ENCODE measurements around the gene ADD2. TPM values are rescaled to one million over a fixed set of nuclear protein-coding genes. Genes with fewer than 3 reads are reported as not detected.

ADD2 gene
- total RNA-seq, 2 donors from 2014 or later = 14.8 to 53.0 TPM

DNA sequence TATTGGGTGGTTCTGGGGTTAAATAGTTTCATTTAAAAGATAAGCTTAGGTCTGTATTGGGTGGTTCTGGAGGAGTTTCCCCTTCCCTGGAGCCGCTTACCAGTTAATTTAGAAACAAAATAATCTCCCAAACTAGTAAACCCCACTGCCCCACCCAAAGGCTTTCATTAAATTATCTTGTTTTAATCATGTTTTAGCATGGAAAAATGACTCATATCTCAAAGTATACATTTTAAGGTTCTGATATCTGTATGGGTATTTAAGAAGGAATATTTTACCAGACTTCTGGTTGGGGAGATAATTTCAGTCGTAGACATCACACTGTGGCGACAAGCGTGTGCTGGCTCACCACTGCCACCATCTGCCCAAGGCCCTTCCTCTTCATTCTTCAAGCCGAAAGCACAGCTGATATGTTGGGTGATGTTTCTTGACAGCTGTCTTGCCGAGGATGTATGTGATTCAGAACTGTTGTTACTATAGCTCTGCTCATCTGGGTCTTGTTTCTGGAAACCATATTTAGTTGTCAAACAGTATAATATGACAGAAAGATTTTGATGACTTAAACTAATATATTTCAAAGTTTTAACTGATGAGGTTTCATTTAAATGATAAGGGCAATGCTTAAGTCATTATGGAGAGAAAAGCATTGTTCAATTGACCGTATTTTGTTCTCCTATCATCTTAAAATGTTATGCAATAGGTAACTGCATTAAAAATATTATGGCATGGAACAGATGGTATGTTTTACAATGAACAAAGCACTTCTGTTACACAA is 17.3 kb upstream of the ADD2 start:
- Histone ChIP-seq H3K9ac (ENCODE audit: extremely low read depth, low read length, poor library complexity, severe bottlenecking) (no peak overlapping the region), H3K27me3 (ENCODE audit: control insufficient read depth, insufficient read depth, low read length, poor library complexity, severe bottlenecking) (peaks cover 62% of the 10 kb centered on the region), H3K4me3 (ENCODE audit: low read length) (no peak overlapping the region), H3K27ac (ENCODE audit: low read depth, low read length) (no peak overlapping the region), H3K4me1 (ENCODE audit: control insufficient read depth, insufficient read depth, low read length) (no peaks in the 10 kb centered on the region), H3K9me3 (ENCODE audit: control insufficient read depth, low read length) (no peaks in the 10 kb centered on the region), H3K36me3 (ENCODE audit: control insufficient read depth, insufficient read depth, low read length) (no peaks in the 10 kb centered on the region)
- Mint-ChIP-seq H3K27me3 (ENCODE audit: insufficient read depth) (peaks cover 66% of the 10 kb centered on the region), H3K27ac (no peak overlapping the region), H3K4me1 (peaks cover 3% of the 10 kb centered on the region), H3K36me3 (ENCODE audit: low read depth) (no peaks in the 10 kb centered on the region), H3K4me3 (no peak overlapping the region), H3K9me3 (no peaks in the 10 kb centered on the region)
- peak; percentile 85 for DNase-seq
- TF ChIP-seq, protein P1, sequence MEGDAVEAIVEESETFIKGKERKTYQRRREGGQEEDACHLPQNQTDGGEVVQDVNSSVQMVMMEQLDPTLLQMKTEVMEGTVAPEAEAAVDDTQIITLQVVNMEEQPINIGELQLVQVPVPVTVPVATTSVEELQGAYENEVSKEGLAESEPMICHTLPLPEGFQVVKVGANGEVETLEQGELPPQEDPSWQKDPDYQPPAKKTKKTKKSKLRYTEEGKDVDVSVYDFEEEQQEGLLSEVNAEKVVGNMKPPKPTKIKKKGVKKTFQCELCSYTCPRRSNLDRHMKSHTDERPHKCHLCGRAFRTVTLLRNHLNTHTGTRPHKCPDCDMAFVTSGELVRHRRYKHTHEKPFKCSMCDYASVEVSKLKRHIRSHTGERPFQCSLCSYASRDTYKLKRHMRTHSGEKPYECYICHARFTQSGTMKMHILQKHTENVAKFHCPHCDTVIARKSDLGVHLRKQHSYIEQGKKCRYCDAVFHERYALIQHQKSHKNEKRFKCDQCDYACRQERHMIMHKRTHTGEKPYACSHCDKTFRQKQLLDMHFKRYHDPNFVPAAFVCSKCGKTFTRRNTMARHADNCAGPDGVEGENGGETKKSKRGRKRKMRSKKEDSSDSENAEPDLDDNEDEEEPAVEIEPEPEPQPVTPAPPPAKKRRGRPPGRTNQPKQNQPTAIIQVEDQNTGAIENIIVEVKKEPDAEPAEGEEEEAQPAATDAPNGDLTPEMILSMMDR (conservative IDR thresholded peaks at IDR 0.05) = peak; percentile 82
- WGBS, 2 experiments (ENCODE audit: insufficient coverage in 1 of 2, insufficient read length in 1 of 2) = 17 to 27% methylated on average over 2 to 6 of the region's 7 CpGs

DNA sequence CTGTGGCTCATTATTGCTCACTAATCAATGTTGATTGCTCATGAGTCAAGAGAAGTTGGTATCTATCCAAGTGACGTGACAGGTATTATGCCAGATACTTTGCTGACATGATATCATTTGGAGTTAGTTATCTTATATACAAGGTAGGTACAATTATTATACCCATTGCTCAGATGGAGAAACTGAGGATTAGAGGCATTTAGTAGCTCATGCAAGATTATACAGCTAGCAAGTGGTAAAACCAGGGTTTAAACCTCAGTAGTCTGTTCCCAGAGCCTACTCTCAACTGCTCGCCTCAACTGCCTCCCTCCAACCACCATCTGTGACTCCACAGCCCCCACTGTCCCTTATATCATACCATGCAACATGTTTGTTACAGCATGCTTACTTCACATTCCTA is 16.3 kb upstream of the ADD2 start:
- H3K27ac Mint-ChIP-seq = no peak overlapping the region
- no peaks in the 10 kb centered on the region for H3K4me1 Mint-ChIP-seq
- Histone ChIP-seq H3K9ac (ENCODE audit: extremely low read depth, low read length, poor library complexity, severe bottlenecking) (no peak overlapping the region), H3K36me3 (ENCODE audit: control insufficient read depth, insufficient read depth, low read length) (no peaks in the 10 kb centered on the region), H3K4me3 (ENCODE audit: low read length) (no peak overlapping the region), H3K4me1 (ENCODE audit: control insufficient read depth, insufficient read depth, low read length) (no peaks in the 10 kb centered on the region), H3K9me3 (ENCODE audit: control insufficient read depth, low read length) (no peaks in the 10 kb centered on the region), H3K27ac (ENCODE audit: low read depth, low read length) (no peak overlapping the region), H3K27me3 (ENCODE audit: control insufficient read depth, insufficient read depth, low read length, poor library complexity, severe bottlenecking) (peaks cover 61% of the 10 kb centered on the region)
- peaks cover 64% of the 10 kb centered on the region for H3K27me3 Mint-ChIP-seq (ENCODE audit: insufficient read depth)
- 92 to 100% methylated on average over 2 of the region's 2 CpGs for WGBS, 2 experiments (ENCODE audit: insufficient coverage in 1 of 2, insufficient read length in 1 of 2)
- TF ChIP-seq, protein P1 (conservative IDR thresholded peaks at IDR 0.05) = no peak
- no peaks in the 10 kb centered on the region for H3K36me3 Mint-ChIP-seq (ENCODE audit: low read depth)
- H3K4me3 Mint-ChIP-seq = no peak overlapping the region
- H3K9me3 Mint-ChIP-seq = no peaks in the 10 kb centered on the region
- DNase-seq = no peak

DNA sequence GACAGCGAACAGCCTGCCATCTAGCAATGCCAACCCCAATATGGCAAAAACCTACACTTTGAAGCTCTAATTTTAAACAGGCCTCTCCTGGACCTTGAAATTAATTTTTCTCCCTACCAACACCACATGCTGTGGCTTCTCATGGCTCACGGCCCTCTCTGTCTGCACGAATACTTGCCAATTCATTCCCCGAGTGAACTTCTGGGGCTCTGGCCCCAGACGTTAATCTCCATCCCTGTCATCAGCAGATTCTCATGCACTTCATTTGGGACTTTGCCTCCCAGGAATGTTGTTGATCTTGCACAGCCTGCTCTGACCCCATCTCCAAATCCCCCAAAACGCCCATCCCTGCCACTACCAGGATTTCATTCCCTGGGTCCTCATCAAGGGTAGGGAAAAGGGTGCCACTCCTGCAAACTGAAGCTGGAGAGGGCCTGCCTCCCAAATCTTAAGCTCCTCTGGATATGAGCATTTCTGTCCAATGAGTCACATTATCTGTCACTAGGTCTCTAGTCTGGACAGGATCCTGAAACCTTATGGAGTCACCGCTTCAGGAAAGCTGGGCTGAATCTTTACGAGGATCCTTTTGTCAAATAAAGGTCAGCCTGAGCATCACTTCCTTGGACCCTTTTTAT is 12.0 kb upstream of the ADD2 start:
- peaks cover 29% of the 10 kb centered on the region for H3K27me3 ChIP-seq (ENCODE audit: control insufficient read depth, insufficient read depth, low read length, poor library complexity, severe bottlenecking)
- no peak overlapping the region for H3K9ac ChIP-seq (ENCODE audit: extremely low read depth, low read length, poor library complexity, severe bottlenecking)
- no peaks in the 10 kb centered on the region for H3K36me3 Mint-ChIP-seq (ENCODE audit: low read depth)
- DNase-seq = no peak
- peaks cover 3% of the 10 kb centered on the region for H3K4me1 Mint-ChIP-seq
- no peak overlapping the region for H3K27ac ChIP-seq (ENCODE audit: low read depth, low read length)
- H3K9me3 Mint-ChIP-seq = no peaks in the 10 kb centered on the region
- 84 to 88% methylated on average over 7 to 8 of the region's 8 CpGs for WGBS, 2 experiments (ENCODE audit: insufficient coverage in 1 of 2, insufficient read length in 1 of 2)
- H3K4me3 ChIP-seq (ENCODE audit: low read length) = no peak overlapping the region
- TF ChIP-seq, protein P1 (conservative IDR thresholded peaks at IDR 0.05) = no peak
- H3K36me3 ChIP-seq (ENCODE audit: control insufficient read depth, insufficient read depth, low read length) = no peaks in the 10 kb centered on the region
- no peaks in the 10 kb centered on the region for H3K9me3 ChIP-seq (ENCODE audit: control insufficient read depth, low read length)
- peaks cover 46% of the 10 kb centered on the region for H3K27me3 Mint-ChIP-seq (ENCODE audit: insufficient read depth)
- H3K4me1 ChIP-seq (ENCODE audit: control insufficient read depth, insufficient read depth, low read length) = no peaks in the 10 kb centered on the region
- no peak overlapping the region for H3K27ac Mint-ChIP-seq
- H3K4me3 Mint-ChIP-seq = no peak overlapping the region
